GM18858 (cell line): ENCODE results near the gene MEIKIN.

Source experiments
- ATAC-seq: cut with Tn5 transposase; IDR thresholded peaks from one replicate; pipeline ENCODE4 v1.9.1; 2021; ENCODE audit not compliant: unreplicated experiment

Gene MEIKIN

DNA sequence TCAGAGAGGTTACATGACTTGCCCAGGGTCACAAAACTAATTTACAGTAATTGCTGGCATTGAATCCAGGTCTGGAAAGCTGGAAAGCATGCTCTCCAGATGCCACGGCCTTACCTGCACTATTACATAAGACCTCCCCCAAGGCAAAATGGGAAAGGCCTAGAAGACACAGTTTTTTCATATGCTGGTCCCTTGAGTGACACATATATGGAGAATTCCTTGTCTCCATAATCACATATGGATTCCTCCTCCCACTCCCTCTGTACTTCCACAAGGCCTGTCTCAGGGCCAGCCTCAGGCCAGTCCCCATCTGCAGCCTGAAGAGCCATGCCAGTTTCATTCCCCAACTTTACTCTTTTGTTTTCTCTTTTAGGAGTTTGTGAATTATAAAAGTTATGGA lies 28.6 kb upstream of the MEIKIN start:
- no peak for ATAC-seq

DNA sequence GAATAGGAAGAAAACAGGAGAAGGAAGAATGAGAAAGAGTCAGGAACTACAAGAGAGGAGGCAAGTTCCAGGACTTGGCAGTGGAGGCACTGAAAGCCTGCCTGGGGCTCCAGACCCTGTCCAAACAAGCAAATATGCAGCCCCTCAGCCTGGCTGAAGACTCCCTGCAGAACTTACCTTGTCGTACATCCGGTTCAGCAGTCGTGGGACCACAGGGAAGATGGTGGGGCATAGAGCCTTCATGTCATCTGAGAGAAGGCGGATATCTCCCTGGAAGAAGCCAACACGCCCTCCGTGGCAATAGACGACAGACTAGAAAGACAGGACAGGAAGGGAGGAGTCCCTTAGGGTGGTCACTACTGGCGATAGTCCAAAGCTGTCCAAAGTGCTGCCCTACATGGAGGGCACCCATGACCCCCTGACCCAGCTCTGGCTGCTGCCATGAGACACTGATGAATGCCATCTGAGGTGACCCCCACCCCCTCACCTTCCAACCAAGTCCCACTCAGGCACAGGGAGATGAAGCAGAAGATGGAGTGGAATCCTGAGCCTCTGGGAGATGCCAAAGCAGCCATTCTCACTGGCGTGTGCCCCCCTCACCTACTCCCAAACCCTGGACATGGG lies 27.7 kb upstream of the MEIKIN start:
- no peak for ATAC-seq

DNA sequence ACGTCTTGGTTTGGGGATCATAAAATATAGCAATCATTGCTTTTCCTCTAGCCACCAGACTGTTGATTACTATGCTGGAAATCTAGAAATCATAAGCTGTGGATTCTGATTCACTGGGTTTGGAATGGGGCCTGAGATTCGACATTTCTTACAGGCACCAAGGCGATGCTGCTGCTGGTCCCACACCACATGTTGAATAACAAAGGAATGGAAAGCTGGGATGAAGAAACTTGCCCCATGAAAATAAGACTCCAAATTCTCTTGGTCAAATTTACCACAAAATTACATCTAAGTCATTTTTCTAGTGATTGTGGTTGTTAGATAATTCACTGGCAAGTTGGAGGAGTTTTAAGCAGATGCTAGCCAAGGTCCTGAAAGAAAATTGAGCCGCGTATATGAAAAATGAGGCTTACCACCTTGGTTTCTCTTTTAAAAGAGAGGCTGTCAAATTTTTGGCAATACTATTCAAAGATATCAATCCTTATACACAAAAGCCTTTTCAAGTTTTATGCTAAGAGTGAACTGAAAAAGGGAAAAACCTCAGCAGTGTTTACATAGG lies 23.0 kb upstream of the MEIKIN start:
- ATAC-seq = no peak

DNA sequence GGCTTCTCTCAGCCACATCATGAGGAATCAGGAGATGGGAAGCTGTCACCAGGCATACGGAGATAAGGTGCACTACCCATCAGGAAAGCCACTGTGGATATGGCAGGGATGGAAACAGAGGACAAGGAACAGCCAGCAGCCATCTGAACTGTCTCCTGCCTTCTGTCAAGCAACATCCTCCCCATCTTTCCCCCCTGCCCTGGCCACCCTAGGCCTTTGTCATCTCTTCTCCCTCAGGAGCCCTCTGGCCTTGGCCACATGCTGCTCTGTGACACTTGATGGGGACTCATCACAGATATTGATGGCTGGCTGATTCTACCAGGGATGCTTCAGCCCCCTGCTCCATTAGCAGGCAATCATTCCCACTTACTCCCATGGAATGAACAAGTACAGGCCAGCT lies 21.1 kb upstream of the MEIKIN start:
- ATAC-seq = no peak

DNA sequence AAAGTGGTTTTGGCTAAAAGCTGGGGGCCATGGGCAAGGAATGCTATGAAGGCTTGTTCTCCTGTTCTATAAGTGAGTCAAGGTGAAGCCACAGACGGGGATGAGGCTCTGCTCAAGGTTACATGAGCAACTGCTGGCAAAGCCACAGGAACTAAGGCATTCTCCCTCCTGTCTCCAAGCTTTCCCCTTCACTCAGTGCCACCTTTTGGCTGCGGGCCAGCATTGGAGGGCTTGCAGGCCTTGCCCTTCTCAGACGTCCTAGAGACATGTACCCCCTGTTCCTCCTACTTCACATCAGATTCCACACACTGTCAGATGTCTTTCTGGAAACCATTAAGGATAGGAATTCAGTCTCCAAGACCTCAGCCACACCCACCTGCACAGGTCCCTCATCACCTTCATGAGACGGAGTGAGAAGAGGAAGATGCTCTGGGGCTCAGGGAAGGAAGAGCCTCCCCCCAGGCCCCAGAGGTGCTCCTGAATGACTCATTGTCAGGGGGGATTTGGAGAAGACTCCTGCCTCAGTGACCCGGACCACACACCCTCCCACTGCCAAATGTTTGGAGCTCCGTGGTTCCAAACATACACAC lies 20.5 kb upstream of the MEIKIN start:
- no peak for ATAC-seq

DNA sequence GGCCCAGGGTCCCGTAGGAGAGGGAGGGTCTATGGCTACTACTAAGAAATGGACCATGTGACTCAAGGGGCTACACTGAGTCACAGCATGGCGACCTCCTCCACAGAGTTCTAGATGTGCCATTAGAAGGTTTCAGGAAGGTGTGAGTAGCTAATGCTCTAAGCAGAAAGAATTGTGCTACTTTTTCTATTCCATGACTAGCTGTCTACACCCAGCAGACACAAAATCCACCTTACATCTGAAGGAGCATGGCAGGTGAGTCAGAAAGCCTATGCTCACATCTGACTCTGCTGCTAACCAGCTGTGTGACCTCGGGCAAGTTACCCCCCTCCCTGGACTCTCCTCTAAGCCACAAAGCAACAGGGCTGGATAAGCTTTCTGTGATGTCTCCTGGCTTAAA lies 14.4 kb upstream of the MEIKIN start:
- ATAC-seq = no peak

DNA sequence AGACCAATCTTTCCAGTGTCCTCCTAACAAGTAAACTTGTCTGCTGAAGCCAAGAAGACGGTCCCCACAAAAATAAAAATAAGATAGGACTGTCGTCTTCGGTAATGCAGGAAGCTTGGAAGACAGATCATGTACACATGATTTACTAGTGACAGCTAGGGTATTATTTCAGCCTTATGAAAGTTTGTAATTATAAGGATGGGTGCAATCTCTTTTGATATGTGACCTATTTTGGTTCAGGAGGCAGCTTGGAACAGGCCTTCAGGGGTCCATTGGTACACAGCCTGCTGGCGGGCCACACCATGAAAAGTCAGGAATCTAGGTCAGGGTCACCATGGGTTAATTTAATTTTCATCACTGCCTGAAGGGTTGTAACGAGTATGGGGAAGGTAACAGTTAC lies 13.7 kb upstream of the MEIKIN start:
- ATAC-seq = no peak

DNA sequence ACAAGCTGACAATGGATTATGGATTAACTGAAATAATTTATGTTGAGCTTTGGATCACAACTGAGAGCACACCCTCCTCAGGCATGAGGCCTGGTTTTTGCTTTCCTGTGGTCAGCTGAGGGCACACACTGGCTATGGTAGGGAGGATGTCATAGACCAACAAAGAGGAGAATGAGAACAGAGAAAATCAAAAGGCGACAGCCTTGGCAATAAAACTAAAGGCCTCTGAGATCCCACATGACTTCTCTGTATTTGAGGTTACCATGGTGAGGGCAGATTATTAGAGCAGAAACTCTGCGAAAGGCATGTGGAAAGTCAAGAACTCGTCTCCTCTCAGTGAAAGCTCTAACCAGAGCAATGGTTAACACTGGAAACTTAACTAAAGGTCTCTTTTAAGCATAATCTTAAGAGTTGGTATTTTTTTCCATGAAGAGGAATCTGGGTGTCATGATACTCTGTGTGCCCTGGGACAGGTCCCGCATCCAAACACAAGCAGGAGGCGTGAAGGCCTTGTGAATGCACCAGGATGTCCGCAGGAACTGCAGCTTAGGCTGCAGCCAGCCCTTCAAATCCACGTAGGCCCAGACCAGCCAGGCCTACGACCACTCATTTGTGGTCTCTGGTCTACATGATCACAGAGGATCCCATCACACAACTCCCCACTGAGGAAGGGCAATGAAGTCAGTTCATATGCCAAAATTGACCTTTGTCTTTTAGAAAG lies 12.4 kb upstream of the MEIKIN start:
- no peak for ATAC-seq

DNA sequence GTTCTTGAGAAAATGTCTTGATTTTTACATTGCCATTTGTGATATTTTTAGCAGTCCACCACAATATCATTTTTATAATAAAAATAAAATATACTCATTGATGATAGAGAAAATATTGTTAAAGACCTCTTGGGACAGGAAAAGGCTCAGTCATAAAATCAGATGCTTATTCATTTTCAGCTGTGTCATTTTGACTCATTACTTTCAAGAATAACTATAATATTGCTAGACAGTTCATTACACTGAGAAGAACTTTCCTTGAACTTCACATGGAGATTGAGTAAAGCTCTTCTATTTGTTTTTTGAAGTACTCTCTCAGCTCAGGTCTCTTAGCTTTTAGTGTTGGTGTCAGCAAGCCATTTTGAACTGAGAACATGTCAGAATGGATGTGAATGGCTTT lies 8.5 kb upstream of the MEIKIN start:
- peak; percentile 60 for ATAC-seq

DNA sequence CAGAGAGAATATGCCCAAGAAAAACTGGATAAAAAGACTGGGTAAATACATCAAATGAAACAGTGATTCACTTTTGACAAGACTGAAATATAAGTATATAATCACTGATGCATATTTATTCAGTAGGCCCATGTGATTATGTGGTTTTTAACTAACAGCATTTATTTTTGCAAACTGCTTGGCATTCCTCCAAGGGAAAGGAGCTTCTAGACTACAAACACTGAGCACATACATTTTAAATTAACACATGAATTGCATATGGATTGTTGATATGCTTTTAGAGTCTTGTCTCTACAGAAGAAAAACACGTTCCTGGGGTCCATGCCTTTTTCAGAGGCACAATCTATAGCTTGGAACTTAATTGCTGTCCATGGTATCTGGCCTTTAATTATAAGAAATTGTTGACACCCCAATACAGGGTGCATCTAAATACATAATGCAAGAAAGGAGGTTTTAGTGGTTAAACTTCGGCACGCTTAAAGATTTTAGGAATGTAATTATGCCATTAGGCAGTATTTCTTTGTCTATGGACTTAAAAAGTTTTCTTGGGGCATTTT lies 6.9 kb upstream of the MEIKIN start:
- ATAC-seq = no peak

DNA sequence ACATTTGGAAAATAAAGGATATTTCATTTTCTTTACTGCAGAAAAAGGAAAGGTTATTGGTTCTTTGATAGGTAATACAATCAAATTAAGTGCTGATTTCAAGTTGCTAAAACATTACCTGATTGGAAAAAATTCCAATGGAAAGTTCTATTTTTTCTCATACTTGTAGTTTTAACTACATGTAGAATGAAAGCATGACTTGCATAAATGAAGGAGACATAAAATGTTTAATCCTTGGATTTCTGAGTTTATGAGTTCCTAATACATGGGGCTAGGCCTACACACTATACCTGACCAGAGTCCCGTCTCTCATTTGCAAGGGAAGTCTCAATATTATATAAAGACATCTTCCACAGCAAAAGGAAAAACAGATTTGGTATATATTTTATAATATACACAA lies 5.2 kb upstream of the MEIKIN start:
- no peak for ATAC-seq

DNA sequence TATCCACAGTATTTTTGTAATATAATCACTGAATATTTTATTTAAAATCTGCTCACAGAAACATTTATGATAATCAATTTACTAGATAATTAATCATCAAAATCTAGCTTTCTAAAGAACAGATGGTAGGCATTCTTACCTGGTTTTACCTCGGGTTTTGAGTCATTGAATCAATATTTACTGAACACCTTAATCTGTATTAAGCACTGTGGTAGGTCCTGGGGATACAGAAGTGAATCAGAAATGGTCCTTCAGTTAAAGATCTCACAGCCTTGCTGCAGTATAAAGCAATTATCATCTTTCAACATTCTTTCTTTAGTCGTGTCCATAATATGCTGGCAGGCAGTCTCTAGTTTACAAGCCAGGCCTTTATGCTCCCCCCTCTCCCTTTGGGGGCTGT lies 2.0 kb upstream of the MEIKIN start:
- ATAC-seq = no peak

DNA sequence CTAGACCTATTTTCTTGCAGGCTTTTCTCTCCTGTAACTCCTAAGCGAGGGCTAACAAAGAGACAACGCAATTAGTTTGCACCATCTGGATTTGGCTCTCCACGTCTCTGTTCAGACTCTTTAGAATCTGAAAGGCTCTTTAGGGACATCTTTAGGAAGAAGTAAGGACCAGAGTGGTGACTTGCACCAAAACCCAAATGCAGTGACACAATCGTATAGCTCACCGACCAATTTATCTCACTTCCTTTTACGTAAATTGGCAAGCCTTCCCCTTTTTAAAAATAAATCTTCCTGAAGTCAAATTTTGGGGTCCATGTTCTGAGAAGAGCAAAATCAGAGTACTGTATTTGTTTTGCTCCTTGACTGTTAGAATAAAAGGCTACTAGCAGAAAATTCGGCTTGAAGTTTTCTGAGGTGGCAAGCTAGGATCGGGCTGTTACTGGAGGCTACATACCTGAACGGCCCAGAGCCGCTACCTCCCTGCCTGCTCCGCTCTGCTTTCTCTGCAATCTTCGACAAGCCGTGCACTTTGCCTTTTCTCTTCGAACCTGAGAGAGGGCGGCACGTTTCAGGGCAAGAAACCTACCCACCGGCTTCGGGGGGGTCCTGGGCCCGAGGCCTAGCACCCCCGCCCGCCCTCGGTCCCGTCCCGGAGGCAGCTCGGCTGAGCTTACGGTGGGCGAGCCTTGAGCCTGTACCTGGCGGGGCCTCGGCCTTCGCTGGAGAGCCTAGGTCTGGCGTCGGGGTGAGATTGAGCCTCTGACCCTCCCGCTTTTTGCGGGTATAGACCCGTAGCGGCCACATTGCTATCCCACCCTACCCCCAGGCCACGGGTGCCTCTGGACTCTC lies 537 bp downstream of the MEIKIN start:
- ATAC-seq = no peak

DNA sequence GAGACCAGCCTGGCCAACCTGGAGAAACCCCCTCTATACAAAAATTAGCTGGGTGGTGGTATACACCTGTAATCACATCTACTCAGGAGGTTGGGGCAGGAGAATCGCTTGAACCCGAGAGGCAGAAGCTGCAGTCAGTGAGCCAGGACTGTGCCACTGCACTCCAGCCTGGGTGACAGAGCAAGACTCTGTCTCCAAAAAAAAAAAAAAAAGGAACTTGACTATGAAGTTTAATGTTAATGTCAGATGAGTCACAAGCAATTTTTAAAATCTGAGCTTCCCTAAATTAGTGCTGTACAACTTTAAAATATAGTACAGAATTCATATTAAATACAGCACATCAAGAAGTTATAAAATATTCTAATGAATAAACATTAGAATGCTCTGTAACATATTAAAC lies 1.5 kb downstream of the MEIKIN start:
- no peak for ATAC-seq

DNA sequence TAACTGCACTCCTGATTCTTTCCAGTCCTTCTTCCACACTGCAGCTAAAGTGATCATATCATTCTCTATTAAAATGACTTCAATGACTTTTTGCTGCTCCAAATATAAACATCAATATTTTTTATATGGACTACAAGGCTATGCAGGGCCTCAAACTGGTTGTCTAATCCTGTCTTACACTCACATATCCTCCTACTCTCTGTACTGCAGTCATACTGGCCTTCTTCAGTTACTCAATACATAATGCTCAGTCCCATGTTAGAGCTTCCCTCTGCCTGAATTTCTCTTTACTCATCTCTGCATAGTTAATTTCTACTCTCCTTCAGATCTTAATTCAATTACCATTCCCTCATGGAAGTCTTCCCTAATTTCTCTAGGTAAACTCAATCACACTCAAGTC lies 3.4 kb downstream of the MEIKIN start:
- ATAC-seq = no peak

DNA sequence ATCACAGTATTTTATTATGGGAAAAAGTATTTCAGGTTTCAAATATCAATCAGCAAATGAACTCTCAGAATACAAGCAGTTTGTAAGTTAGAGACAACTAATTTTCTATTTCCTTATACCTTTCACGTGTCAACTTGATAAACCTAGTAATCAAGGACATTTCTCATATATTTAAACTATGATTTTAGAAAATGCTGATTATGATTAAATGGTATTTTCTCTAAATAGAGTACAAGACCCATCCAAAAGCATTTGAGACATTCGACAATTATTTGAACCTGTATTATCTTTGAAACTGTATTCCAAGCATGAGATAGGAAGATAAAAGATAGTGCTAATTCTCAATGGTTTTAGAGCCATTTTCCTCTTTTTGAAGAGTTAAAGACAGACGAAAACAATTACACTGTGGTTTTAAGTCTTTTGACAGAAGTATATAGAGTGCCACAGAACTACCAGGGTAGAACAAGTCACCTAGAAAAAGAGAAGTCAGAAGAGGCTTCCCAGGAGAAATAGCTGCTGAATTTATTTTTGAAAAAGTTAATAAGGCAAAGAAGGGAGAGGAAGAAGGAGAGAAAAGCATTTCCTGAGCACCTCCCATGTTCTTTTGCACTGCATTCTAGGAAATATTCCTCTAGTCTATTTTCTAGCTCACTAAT lies 5.6 kb downstream of the MEIKIN start:
- ATAC-seq = no peak

DNA sequence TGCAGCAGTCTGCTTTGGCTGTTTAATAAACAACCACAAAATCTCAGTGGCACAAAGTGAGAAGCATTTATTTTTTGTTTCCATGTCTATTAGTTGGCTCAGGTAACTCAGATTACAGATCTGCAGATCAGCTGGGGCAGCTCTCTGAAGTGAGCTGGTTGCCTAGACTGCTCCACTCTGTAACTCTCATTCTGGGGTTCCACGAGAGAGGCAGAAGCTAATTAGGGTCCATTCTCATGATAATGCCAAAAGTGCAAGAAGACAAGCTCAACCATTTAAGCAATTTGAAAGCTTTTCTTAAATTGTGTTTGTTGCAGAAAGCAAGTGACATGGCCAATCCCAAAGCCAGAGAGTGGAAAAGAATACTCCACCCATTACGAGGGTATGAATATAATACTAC lies 13.2 kb downstream of the MEIKIN start:
- no peak for ATAC-seq

DNA sequence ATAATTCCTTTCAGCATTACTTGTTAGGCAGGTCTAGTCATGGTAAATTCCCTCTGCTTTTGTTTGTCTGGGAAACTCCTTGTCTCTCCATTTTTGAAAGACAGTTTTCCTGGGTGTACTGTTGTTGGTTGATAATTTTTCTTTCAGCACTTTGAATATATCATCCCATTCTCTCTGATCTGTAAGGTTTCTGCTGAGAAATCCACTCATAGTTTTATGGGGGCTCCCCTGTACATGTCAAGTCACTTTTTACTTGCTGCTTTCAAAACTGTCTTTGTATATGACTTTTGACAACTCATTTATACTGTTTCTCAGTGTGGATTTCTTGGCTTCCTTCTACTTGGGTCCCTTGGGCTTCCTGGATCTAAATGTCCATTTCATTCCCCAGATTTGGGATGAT lies 16.5 kb downstream of the MEIKIN start:
- ATAC-seq = no peak

DNA sequence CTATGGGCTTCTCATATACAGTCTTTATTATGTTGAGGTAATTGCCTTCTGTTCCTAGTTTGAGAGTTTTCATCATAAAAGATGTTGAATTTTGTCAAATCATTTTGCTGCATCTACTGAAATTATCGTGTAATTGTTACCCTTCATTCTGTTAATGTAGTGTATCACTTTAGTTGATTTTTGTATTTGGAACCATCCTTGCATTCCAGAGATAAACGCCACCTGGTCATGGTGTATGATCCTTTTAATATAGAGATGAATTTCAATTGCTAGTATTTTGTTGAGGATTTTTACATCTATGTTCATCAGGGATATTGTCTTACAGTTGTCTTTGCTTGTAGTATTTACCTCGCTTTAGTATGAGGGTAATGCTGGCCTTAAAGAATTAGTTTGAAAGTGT lies 19.3 kb downstream of the MEIKIN start:
- ATAC-seq = no peak

DNA sequence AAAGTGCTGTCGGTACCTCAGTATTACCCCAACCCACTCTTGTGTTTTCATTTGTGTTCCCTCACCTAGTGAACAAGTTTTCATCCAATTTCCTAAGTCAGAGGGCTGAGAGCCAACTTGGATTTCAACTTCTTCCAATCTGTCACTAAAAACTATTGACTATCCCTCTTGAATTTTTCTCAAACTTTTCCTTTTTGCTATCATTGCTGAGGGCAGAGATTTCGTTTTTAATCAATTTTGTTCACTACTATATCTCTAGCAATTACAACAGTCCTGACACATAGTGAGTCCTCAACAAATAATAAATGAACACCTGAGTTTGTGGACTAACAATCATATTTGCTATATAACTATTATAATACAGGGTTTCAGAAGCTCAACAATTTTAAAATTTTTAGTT lies 29.0 kb downstream of the MEIKIN start:
- no peak for ATAC-seq

DNA sequence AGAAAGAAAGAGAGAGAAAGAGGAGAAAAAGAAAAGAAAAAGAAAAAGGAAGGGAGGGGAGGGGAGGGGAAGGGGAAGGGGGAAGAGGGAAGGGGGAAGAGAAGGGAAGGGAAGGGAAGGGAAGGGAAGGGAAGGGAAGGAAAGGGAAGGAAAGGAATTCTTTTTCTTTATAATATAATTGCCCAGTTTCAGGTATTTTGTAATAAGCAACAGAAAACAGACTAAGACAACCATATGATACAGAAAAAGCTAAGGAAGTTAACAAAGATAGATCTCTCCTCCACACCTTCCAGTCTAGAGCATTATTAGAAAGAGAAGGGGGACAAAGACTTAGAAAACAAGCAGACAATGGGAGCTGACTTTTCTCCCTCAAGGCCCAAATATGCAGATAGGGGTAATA lies 31.0 kb downstream of the MEIKIN start:
- no peak for ATAC-seq
